ENCODE results near the gene TBX1.

- TF ChIP-seq, protein P1, sequence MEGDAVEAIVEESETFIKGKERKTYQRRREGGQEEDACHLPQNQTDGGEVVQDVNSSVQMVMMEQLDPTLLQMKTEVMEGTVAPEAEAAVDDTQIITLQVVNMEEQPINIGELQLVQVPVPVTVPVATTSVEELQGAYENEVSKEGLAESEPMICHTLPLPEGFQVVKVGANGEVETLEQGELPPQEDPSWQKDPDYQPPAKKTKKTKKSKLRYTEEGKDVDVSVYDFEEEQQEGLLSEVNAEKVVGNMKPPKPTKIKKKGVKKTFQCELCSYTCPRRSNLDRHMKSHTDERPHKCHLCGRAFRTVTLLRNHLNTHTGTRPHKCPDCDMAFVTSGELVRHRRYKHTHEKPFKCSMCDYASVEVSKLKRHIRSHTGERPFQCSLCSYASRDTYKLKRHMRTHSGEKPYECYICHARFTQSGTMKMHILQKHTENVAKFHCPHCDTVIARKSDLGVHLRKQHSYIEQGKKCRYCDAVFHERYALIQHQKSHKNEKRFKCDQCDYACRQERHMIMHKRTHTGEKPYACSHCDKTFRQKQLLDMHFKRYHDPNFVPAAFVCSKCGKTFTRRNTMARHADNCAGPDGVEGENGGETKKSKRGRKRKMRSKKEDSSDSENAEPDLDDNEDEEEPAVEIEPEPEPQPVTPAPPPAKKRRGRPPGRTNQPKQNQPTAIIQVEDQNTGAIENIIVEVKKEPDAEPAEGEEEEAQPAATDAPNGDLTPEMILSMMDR (IDR thresholded peaks at IDR 0.05 in 2 of 3, conservative IDR thresholded peaks at IDR 0.05 in 1 of 3; ENCODE audit: control insufficient read depth in 2 of 3, extremely low read depth in 1 of 3, insufficient read depth in 1 of 3, low read depth in 3 of 3, low read length in 3 of 3): no peak
- no peak for TF ChIP-seq EZH2 (IDR thresholded peaks at IDR 0.05; ENCODE audit: borderline replicate concordance, control insufficient read depth, low read depth, low read length)
- TF ChIP-seq MXI1 (IDR thresholded peaks at IDR 0.05; ENCODE audit: low read depth, low read length): no peak
- TF ChIP-seq NFXL1 (IDR thresholded peaks at IDR 0.05; ENCODE audit: borderline replicate concordance): no peak
- no peak for TF ChIP-seq SUPT20H (IDR thresholded peaks at IDR 0.05; ENCODE audit: borderline replicate concordance, control insufficient read depth, low read depth, low read length)
- TF ChIP-seq LARP7 (IDR thresholded peaks at IDR 0.05): no peak
- TF ChIP-seq EGR1 (IDR thresholded peaks at IDR 0.05; ENCODE audit: borderline replicate concordance in 1 of 2, low read depth in 2 of 2, low read length in 2 of 2): no peak
Measured at GRCh38 chr22:19770349-19771220, 10.0 kb downstream of the TBX1 start.
